ENCODE measurements around the gene MCC.

The MCC gene

DNA sequence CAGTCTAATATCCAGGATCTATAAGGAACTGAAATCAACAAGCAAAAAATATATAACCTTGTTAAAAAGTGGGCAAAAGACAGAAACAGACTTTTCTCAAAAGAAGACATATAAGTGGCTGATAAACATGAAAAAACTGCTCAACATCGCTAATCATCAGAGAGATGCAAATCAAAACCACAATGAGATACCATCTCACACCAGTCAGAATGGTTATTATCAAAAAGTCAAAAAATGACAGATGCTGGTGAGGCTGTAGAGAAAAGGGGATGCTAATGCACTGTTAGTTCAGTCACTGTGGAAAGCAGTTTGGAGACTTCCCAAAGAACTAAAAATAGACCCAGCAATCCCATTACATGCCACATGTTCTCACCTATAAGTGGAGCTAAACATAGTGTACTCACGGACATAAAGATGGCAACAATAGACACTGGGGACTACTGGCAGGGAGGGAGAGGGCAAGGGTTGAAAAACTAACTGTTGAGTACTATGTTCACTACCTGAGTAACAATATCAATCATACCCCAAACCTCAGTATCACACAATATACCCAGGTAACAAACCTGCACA is 41.8 kb downstream of the MCC start:
- in situ Hi-C loops (cut with MboI; ENCODE audit: low pct_unique_long_range_greater_than_20kb, low sequenced_read_pairs, unreplicated experiment) = no loop called here
- TF ChIP-seq, protein P1, sequence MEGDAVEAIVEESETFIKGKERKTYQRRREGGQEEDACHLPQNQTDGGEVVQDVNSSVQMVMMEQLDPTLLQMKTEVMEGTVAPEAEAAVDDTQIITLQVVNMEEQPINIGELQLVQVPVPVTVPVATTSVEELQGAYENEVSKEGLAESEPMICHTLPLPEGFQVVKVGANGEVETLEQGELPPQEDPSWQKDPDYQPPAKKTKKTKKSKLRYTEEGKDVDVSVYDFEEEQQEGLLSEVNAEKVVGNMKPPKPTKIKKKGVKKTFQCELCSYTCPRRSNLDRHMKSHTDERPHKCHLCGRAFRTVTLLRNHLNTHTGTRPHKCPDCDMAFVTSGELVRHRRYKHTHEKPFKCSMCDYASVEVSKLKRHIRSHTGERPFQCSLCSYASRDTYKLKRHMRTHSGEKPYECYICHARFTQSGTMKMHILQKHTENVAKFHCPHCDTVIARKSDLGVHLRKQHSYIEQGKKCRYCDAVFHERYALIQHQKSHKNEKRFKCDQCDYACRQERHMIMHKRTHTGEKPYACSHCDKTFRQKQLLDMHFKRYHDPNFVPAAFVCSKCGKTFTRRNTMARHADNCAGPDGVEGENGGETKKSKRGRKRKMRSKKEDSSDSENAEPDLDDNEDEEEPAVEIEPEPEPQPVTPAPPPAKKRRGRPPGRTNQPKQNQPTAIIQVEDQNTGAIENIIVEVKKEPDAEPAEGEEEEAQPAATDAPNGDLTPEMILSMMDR (IDR thresholded peaks at IDR 0.05; ENCODE audit: extremely low read depth, insufficient read depth, missing control alignments) = no peak
- DNase-seq (ENCODE audit: low spot score) = no peak

DNA sequence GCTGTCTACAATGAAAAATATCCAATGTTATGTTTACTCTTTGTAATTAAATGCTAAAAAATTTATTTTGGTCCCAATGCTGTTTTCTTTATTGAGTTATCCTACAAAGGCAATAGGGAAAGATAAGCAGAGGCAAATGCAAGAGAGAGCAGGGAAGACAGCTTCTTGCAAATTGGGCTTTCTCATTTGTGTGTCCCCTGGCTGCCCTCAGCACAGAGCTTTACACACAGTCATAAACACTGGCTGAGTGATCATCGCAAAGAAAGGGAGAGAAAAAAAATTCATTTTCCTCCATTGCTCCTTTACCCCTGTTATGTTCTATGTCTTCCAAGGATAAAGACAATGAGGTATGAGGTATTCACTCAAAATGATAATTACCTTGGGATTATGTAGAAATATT is 51.1 kb downstream of the MCC start:
- in situ Hi-C loops (cut with MboI; ENCODE audit: low pct_unique_long_range_greater_than_20kb, low sequenced_read_pairs, unreplicated experiment) = no loop called here
- TF ChIP-seq, protein P1 (IDR thresholded peaks at IDR 0.05; ENCODE audit: extremely low read depth, insufficient read depth, missing control alignments) = no peak
- no peak for DNase-seq (ENCODE audit: low spot score)

DNA sequence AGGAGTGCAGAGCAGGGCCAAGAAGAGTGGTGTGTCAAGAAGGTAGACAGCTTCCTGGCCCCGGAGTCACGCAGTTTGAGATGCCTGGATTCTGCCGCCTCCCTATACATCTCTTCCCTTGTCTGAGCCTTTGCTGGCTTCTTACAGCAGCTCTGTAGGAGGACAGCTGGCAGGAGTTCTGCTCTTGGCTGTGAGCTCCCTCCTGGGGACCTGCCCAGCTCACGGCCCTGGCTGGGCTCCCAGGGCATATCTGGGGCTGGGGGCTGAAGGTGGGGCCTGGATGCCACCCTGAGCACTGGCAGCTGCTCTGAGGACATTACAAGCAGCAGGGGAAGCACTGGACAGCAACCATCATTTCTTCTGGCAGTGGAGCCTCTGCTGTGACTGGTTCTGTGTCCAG is 52.7 kb downstream of the MCC start:
- in situ Hi-C loops (cut with MboI; ENCODE audit: low pct_unique_long_range_greater_than_20kb, low sequenced_read_pairs, unreplicated experiment) = no loop called here
- TF ChIP-seq, protein P1 (IDR thresholded peaks at IDR 0.05; ENCODE audit: extremely low read depth, insufficient read depth, missing control alignments) = no peak
- no peak for DNase-seq (ENCODE audit: low spot score)

DNA sequence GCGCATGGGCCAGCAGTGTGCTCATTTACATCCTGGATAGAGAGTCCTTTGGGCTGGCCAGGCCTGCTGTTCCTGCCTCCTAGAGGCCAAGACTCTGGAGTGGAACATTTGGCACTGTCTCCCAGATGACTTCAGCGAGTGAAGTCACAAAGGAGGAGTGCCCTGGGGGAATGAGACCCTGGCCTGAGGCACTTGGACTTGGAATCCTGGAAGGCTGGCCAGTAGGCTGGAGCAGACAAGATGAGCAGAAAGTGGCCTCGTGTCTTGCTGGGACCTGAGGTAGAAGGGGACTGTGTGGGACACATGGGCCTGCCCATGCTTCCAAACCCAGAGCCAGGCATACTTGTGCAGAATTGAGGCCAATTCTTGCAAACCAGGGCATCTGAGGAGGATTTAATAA is 53.4 kb downstream of the MCC start, which contains the start of gene TSSK1B:
Gene TSSK1B, minus strand, starts transcription at position 101 of the 400 bp plus-strand sequence. CDS start 150 bp downstream, outside the sequence.
- in situ Hi-C loops (cut with MboI; ENCODE audit: low pct_unique_long_range_greater_than_20kb, low sequenced_read_pairs, unreplicated experiment) = no loop called here
- TF ChIP-seq, protein P1 (IDR thresholded peaks at IDR 0.05; ENCODE audit: extremely low read depth, insufficient read depth, missing control alignments) = no peak
- no peak for DNase-seq (ENCODE audit: low spot score)

DNA sequence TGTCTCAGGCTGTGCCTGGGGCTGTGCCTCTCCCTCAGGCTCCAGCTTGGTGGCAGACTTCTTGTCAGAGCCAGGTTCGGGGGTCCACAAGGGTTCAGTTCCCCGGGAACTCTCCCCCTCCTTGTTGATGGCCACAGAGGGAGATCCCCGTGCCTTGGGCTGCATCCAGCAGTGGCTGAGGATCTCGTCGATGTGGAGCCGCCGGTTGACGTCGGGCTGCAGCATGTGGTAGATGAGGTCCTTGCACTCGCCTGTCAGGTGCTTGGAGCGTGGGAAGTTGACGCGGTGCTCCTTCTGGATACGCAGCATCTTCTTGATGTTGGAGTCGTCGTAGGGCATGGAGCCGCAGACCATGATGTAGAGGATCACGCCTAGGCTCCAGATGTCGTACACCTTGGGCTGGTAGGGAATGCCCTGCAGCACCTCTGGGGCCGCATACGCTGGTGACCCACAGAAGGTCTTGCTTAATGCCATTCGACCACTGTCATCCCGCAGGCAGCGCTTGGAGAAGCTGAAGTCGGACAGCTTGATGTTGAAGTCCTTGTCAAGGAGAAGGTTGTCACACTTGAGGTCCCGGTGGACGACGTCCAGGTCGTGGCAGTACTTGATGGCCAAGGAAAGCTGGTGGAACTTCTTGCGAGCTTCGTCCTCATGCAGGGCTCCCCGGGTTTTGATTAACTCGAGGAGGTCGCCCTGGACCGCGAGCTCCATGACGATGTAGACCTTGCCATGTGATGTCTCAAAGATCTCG is 54.2 kb downstream of the MCC start:
- in situ Hi-C loops (cut with MboI; ENCODE audit: low pct_unique_long_range_greater_than_20kb, low sequenced_read_pairs, unreplicated experiment) = no loop called here
- DNase-seq (ENCODE audit: low spot score) = no peak
- TF ChIP-seq, protein P1 (IDR thresholded peaks at IDR 0.05; ENCODE audit: extremely low read depth, insufficient read depth, missing control alignments) = no peak

DNA sequence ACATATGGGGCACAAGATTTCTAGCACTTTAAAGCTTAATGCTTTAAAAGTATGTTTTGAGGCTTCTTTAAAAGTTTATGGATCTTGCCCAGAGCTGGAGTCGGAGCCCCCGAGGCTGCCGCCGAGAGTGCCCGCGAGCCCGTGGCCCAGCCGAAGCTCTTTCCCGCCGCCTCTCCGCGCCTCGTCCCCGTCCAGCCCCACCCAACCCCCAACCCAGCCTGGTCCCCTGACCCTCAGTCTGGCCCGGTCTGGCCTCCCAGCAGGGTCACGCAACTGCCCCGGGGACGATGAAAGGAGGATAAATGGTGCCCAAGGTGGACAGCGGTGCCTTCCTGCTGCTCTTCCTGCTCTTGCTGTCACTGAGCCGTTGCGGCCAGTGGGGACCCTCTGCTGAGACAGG is 55.2 kb downstream of the MCC start:
- TF ChIP-seq, protein P1 (IDR thresholded peaks at IDR 0.05; ENCODE audit: extremely low read depth, insufficient read depth, missing control alignments) = no peak
- in situ Hi-C loops (cut with MboI; ENCODE audit: low pct_unique_long_range_greater_than_20kb, low sequenced_read_pairs, unreplicated experiment) = no loop called here
- no peak for DNase-seq (ENCODE audit: low spot score)
